Activated naive CD8-positive, alpha-beta T cell treated with anti-CD3 and anti-CD28 coated beads, Interleukin-2, amount 50 U/mL, for 24 hours (primary cell): Measurements from ENCODE around the gene TSTD2.

Source experiments
- ATAC-seq: fragments of 150-1000 bp; cut with Tn5 transposase; one replicate; pipeline ENCODE4 v1.10.0; 2021
- DNase-seq: peaks from one replicate; pipeline ENCODE4 v3.0.0; 2021
- H3K27ac Mint-ChIP-seq: one replicate; pipeline ENCODE4 v1.8.0; 2021; ENCODE audit warnings: mild to moderate bottlenecking, mixed read lengths
- H3K27me3 Mint-ChIP-seq: one replicate; pipeline ENCODE4 v1.8.0; 2021; ENCODE audit warnings: mixed read lengths
- H3K36me3 Mint-ChIP-seq: one replicate; pipeline ENCODE4 v1.8.0; 2021; ENCODE audit warnings: low read depth, mixed read lengths
- H3K4me1 Mint-ChIP-seq: one replicate; pipeline ENCODE4 v1.8.0; 2021; ENCODE audit warnings: mixed read lengths
- H3K4me3 Mint-ChIP-seq: one replicate; pipeline ENCODE4 v1.8.0; 2021; ENCODE audit warnings: mild to moderate bottlenecking, moderate library complexity, mixed read lengths
- H3K9me3 Mint-ChIP-seq: one replicate; pipeline ENCODE4 v1.8.0; 2021; ENCODE audit warnings: mixed read lengths

The TSTD2 gene

DNA sequence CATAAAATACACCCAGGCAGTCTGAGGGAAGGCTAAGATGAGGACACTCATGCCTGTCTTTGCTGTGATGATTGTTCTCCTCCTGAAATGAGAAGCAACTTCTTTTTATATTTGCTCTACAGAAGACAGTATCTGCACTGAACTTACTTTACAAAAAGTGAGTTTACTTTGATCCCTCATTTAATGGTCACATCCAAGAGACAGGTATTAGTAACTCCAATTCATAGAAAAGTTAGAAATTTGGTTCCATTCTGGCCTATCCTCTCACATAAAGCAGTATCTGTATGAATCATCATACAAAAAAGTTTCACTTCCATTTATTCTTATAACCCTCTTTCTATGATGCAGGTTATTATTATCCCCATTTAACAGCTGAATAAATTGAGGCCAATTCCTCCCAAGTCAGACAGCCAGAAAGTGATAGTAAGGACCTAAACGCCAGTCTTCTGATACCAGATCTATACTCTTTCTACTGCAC is 15.2 kb downstream of the TSTD2 start:
- Mint-ChIP-seq H3K4me3 (no peak overlapping the region), H3K4me1 (peaks cover 15% of the 10 kb centered on the region), H3K9me3 (no peaks in the 10 kb centered on the region), H3K27me3 (no peaks in the 10 kb centered on the region), H3K36me3 (peaks cover 37% of the 10 kb centered on the region), H3K27ac (no peak overlapping the region)
- ATAC-seq = peak; percentile 68
- DNase-seq = no peak

DNA sequence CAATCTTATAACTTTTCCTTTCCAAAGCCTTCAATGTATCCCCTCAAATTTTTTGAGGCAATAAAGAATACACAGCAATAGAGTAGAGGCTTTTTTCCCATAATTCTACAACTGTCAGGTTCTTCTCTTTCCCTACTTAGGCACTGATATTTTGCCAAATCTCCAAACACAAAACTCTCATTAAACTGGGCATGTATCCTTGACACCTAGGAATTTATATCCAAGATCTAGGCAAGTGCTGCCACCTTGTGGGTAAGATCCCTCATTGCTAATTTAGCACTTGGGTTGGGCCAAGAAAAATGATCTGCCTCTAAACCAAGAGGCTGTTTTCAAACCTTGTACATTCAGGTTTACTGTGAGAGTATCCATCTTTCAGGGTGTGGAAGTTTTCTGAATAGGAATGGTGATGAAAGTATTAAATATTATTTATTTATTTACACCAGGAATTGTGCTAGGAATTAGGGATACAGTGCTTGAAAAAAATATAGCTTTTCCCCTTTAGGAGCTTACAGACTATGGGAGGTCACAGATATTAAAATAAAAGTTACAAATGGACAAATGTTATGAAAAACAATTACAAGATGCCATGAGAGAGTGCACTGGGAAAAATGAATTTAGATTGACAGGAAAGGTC is 17.6 kb downstream of the TSTD2 start:
- DNase-seq (peak; percentile 47), ATAC-seq (no peak)
- Mint-ChIP-seq H3K27me3 (no peaks in the 10 kb centered on the region), H3K9me3 (no peaks in the 10 kb centered on the region), H3K4me1 (peaks cover 15% of the 10 kb centered on the region), H3K4me3 (no peak overlapping the region), H3K36me3 (peaks cover 29% of the 10 kb centered on the region), H3K27ac (no peak overlapping the region)

- H3K4me3 Mint-ChIP-seq = no peak overlapping the region
- no peaks in the 10 kb centered on the region for H3K4me1 Mint-ChIP-seq
- no peaks in the 10 kb centered on the region for H3K9me3 Mint-ChIP-seq
- ATAC-seq (no peak), DNase-seq (no peak)
- no peak overlapping the region for H3K27ac Mint-ChIP-seq
- H3K36me3 Mint-ChIP-seq = peaks cover 25% of the 10 kb centered on the region
- H3K27me3 Mint-ChIP-seq = no peaks in the 10 kb centered on the region
These were observed 28.1 kb downstream of the TSTD2 start for GRCh38 chr9:97604901-97605645.

DNA sequence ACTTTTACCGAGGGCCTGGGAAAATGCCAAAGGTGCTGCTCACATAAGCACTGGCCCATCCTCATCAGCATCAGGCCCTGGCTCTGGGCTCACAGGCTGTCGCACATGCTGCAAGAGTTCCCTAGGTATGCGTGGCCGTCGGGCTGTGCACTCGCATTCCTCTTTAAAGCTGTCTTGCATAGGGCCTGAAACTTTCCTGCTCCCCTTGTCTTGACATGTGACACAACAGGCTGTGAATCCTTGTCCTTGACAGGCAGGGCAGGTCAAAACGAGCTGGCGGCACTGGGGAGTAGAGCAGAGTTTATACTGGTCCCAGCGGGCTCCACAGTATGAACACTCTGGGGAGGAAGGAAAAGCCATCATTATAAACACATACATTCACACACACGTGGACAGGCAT is 30.7 kb downstream of the TSTD2 start:
- no peaks in the 10 kb centered on the region for H3K9me3 Mint-ChIP-seq
- H3K4me1 Mint-ChIP-seq = peaks cover 7% of the 10 kb centered on the region
- no peaks in the 10 kb centered on the region for H3K27me3 Mint-ChIP-seq
- no peak overlapping the region for H3K27ac Mint-ChIP-seq
- H3K4me3 Mint-ChIP-seq = no peak overlapping the region
- ATAC-seq (no peak), DNase-seq (no peak)
- peaks cover 23% of the 10 kb centered on the region for H3K36me3 Mint-ChIP-seq

- H3K4me1 Mint-ChIP-seq = peaks cover 7% of the 10 kb centered on the region
- peaks cover 20% of the 10 kb centered on the region for H3K36me3 Mint-ChIP-seq
- H3K4me3 Mint-ChIP-seq = no peak overlapping the region
- no peaks in the 10 kb centered on the region for H3K9me3 Mint-ChIP-seq
- no peak for DNase-seq
- no peak for ATAC-seq
- no peaks in the 10 kb centered on the region for H3K27me3 Mint-ChIP-seq
- no peak overlapping the region for H3K27ac Mint-ChIP-seq
These were observed 31.8 kb downstream of the TSTD2 start for GRCh38 chr9:97601228-97601898.

- Mint-ChIP-seq H3K27ac (no peak overlapping the region), H3K4me3 (no peak overlapping the region), H3K9me3 (no peaks in the 10 kb centered on the region), H3K27me3 (no peaks in the 10 kb centered on the region), H3K4me1 (peaks cover 7% of the 10 kb centered on the region), H3K36me3 (peaks cover 18% of the 10 kb centered on the region)
- ATAC-seq (no peak), DNase-seq (no peak)
These were observed 32.5 kb downstream of the TSTD2 start for GRCh38 chr9:97600531-97601227.

- Mint-ChIP-seq H3K4me1 (peaks cover 7% of the 10 kb centered on the region), H3K4me3 (no peak overlapping the region), H3K9me3 (no peaks in the 10 kb centered on the region), H3K27ac (no peak overlapping the region), H3K27me3 (no peaks in the 10 kb centered on the region), H3K36me3 (peaks cover 14% of the 10 kb centered on the region)
- DNase-seq = no peak
- no peak for ATAC-seq
These were observed 33.8 kb downstream of the TSTD2 start for GRCh38 chr9:97599314-97599846.

- Mint-ChIP-seq H3K36me3 (peaks cover 14% of the 10 kb centered on the region), H3K4me3 (no peak overlapping the region), H3K9me3 (no peaks in the 10 kb centered on the region), H3K27ac (no peak overlapping the region), H3K27me3 (no peaks in the 10 kb centered on the region), H3K4me1 (peaks cover 7% of the 10 kb centered on the region)
- peak; percentile 74 for DNase-seq
- ATAC-seq = peak; percentile 79
These were observed 34.5 kb downstream of the TSTD2 start for GRCh38 chr9:97598461-97599288.

GRCh38 chr9:97596906-97597305 is 36.3 kb downstream of the TSTD2 start:
- H3K9me3 Mint-ChIP-seq = no peaks in the 10 kb centered on the region
- no peak overlapping the region for H3K27ac Mint-ChIP-seq
- DNase-seq (no peak), ATAC-seq (no peak)
- H3K36me3 Mint-ChIP-seq = peaks cover 5% of the 10 kb centered on the region
- peaks cover 7% of the 10 kb centered on the region for H3K4me1 Mint-ChIP-seq
- H3K4me3 Mint-ChIP-seq = no peak overlapping the region
- no peaks in the 10 kb centered on the region for H3K27me3 Mint-ChIP-seq

GRCh38 chr9:97594381-97594921 is 38.7 kb downstream of the TSTD2 start:
- no peak overlapping the region for H3K27ac Mint-ChIP-seq
- DNase-seq (no peak), ATAC-seq (no peak)
- no peak overlapping the region for H3K4me3 Mint-ChIP-seq
- H3K27me3 Mint-ChIP-seq = no peaks in the 10 kb centered on the region
- peaks cover 7% of the 10 kb centered on the region for H3K4me1 Mint-ChIP-seq
- H3K36me3 Mint-ChIP-seq = peaks cover 5% of the 10 kb centered on the region
- no peaks in the 10 kb centered on the region for H3K9me3 Mint-ChIP-seq

- Mint-ChIP-seq H3K27me3 (no peaks in the 10 kb centered on the region), H3K36me3 (peaks cover 5% of the 10 kb centered on the region), H3K4me3 (no peak overlapping the region), H3K9me3 (no peaks in the 10 kb centered on the region), H3K4me1 (peaks cover 7% of the 10 kb centered on the region), H3K27ac (no peak overlapping the region)
- DNase-seq (no peak), ATAC-seq (no peak)
These were observed 39.2 kb downstream of the TSTD2 start for GRCh38 chr9:97593960-97594359.

- ATAC-seq (no peak), DNase-seq (no peak)
- no peaks in the 10 kb centered on the region for H3K27me3 Mint-ChIP-seq
- H3K9me3 Mint-ChIP-seq = peaks cover 9% of the 10 kb centered on the region
- H3K36me3 Mint-ChIP-seq = peaks cover 7% of the 10 kb centered on the region
- H3K4me1 Mint-ChIP-seq = no peaks in the 10 kb centered on the region
- H3K27ac Mint-ChIP-seq = no peak overlapping the region
- H3K4me3 Mint-ChIP-seq = no peak overlapping the region
These were observed 41.0 kb downstream of the TSTD2 start for GRCh38 chr9:97592126-97592525.

- Mint-ChIP-seq H3K4me3 (no peak overlapping the region), H3K27me3 (no peaks in the 10 kb centered on the region), H3K27ac (no peak overlapping the region), H3K36me3 (peaks cover 9% of the 10 kb centered on the region), H3K4me1 (no peaks in the 10 kb centered on the region), H3K9me3 (peaks cover 10% of the 10 kb centered on the region)
- ATAC-seq (no peak), DNase-seq (no peak)
These were observed 41.6 kb downstream of the TSTD2 start for GRCh38 chr9:97591535-97591934.
